A204.1 (cell line): ENCODE measurements around the gene ANKRA2.

Experiments used
- FAIRE-seq: peaks from 2 replicates; lab custom pipeline; 2012; peaks lifted over from hg19 to GRCh38; lab: Jason Lieb, UNC

ANKRA2 gene

GRCh38 chr5:73565139-73565968, at the start of gene ANKRA2, which contains the start of gene UTP15:
TSS of gene ANKRA2 (minus strand) at chr5:73565639. CDS start at chr5:73562881, 2,758 bp downstream.
TSS of gene UTP15 (plus strand) at chr5:73565743. CDS start at chr5:73567345, 1,602 bp downstream.
- FAIRE-seq, result peak; percentile 92

DNA sequence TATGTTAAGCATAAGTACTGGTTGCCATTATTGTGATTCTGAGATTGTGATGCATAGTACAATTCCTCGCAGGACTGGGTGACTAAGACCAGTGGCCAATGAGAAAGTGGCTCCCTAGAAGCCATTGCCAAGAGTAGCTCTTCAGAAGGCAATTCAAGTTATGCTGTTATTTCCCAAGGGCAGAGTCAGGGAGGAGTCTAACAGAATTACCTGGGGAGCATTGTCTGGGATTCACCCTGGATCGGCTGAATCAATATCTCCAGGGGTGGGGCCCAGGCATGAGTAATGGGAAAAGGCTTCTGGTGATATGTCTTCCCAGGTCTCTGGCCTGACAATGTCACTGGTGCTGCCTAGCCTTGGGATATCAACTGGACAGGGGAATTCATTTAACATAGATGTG, 49.6 kb upstream of the ANKRA2 start:
- no peak for FAIRE-seq

GRCh38 chr5:73612799-73613198, 47.4 kb upstream of the ANKRA2 start:
- FAIRE-seq, result no peak

GRCh38 chr5:73607228-73607627, 41.8 kb upstream of the ANKRA2 start:
- FAIRE-seq, result no peak

DNA sequence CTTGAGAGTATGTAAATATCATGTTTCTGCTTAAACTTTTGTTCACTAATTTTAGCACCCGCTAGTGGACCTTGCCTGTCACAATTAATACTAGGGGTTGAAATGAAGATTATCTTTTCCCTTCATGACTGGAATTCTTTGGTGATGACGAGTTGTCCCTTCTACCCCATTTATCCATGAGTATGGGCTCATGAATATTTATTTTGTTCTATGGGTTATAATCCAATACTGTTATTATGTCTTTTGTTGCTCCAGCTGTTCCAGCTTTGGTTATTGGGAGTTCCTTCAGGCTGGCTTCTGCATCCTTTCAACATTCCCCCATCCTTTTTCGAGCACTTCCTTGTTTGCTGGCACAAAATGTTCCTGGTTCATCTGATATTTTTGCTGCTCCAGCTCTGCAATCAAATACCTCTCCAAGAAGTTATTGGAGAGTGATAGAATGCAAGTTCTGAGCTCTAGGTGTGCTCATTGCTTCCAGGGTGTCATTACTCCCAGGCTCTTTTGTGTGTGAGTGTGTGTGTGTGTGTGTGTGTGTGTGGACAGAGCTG, 40.8 kb upstream of the ANKRA2 start:
- no peak for FAIRE-seq

GRCh38 chr5:73605223-73606087, 40.0 kb upstream of the ANKRA2 start:
- no peak for FAIRE-seq

DNA sequence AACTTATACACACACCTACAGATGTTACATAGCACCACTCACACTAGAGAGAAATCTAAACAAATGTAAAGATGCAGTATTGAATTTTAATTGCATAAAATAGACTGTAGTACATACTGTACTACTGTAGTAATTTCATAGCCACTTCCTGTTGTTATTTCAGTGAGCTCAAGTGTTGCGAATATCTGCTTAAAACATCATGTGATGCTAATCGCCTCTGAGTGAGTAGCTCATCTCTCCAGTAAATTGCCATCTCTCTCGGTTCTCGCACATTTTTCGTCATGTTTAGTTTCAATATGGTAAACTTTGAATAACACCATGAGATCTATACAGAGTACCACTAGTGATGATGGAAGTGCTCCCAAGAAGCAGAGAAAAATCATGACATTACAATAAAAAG, 38.6 kb upstream of the ANKRA2 start:
- FAIRE-seq, result no peak

- no peak for FAIRE-seq
Observed at GRCh38 chr5:73599380-73599779, 33.9 kb upstream of the ANKRA2 start.

- no peak for FAIRE-seq
Observed at GRCh38 chr5:73596705-73597328, 31.4 kb upstream of the ANKRA2 start.

- FAIRE-seq, result no peak
Observed at GRCh38 chr5:73592551-73592950, 27.1 kb upstream of the ANKRA2 start.

DNA sequence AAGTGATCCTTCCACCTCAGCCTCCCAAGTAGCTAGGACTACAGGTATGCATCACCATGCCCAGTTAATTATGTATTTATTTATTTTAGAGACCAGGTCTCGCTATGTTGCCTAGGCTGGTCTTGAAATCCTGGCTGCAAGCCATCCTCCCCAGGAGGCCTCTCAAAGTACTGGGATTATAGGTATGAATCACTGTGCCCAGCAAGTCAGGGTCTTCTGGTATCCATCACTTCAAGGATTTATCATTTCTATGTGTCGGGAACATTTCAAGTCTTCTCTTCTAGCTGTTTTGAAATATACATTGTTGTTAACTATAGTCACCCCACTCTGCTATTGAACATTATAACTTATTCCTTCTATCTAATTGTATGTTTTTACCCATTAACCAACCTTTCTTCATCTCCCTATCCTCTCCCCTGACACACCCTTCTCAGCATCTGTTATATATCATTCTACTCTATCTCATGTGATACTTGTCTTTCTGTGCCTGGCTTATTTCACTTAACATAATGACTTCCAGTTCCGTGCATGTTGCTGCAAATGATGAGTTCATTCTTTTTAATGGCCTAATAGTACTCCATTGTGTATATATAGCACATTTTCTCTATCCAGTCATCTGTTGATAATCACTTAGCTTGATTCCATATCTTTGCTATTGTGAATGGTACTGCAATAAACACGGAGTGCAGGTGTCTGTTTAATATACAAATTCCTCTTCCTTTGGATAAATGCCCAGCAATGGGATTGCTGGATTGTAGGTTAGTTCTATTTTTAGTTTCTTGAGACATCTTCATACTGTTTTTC, 26.5 kb upstream of the ANKRA2 start:
- FAIRE-seq, result no peak

GRCh38 chr5:73591102-73591695, 25.8 kb upstream of the ANKRA2 start:
- FAIRE-seq, result peak; percentile 95

DNA sequence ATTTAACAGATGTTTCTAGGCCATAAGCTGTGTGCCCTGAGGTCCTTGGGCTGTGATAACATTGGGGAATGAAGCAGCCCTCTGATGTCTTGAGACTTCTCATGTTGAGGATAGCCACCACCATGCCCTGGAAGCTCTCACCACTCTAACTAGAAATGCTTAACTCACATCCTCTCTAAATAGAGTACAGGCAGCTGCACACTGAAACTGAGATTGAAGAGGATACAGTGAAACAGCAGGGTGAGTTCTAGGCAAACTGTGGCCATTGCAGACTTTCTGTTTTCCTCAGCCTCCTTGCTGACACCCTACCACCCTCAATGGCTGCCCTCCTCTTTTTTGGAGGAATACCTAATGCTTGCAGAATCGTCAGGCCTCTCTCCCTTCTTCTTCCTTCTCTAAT, 22.5 kb upstream of the ANKRA2 start:
- no peak for FAIRE-seq

- FAIRE-seq, result no peak
Observed at GRCh38 chr5:73582285-73583145, 17.1 kb upstream of the ANKRA2 start.

DNA sequence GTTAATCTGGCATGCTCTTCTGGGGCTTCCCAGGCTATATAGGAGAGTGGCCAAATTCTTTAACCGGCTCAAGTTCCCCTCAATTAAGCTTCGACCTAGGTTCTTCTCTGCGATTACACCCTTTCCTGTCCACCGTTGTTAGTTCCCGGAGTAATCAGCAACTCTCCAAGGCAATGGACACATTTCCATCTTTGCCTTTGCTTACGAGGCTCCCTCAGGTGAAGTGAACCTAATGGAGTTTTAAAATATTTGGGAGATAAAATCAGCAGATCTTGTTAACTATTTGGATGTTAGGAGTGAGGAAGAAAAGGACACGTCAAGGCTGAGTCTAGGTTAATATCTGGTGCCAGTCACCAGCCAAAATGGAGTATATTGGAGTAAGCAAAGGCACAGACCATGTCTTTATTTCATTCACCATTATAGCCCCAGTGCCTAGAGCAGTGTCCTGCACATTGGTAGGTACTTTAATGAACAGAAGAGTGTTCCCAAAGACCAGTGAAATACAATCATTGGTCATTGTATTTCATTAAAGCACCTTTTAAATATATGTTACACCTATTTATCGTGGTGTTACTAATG, 619 bp upstream of the ANKRA2 start:
- FAIRE-seq, result no peak

- no peak for FAIRE-seq
Observed at GRCh38 chr5:73564675-73565074, 764 bp downstream of the ANKRA2 start.

DNA sequence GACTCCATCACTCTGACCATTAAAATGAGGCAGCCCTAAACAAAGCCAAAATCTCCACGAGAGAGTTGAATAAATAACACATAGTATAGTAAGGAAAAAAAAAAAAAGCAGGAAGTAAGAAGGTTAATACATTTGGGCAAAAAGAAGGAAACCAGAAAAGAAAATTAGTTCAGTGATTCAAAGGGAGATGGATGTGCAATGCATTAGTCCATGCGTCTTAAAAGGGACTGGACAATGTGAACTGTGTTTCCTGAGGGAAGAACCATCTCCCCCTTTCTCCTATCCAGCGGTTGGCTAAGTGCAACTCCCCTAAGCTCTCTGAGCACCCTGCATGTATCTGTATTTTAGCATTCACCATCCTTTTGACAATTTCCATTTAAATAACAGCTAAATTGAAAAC, 1.4 kb downstream of the ANKRA2 start:
- FAIRE-seq, result no peak

DNA sequence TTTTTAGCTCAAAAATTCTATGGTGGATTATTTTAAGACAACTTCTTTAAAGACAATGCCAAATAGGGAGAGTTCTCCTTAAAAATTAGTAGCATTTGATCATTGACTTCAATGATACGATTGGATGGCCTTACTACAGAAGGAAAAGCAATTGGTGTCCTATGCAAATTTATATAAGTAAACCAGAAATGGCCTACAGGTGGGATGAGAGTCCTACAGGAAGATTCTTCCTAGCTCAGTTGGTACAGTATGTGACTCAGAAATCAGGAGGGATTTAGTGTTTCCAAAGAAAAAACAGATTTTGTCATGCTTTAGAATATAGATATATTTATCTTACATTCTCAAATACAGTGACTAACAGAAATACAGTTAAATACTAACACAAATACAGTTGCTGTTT, 6.5 kb downstream of the ANKRA2 start:
- no peak for FAIRE-seq

DNA sequence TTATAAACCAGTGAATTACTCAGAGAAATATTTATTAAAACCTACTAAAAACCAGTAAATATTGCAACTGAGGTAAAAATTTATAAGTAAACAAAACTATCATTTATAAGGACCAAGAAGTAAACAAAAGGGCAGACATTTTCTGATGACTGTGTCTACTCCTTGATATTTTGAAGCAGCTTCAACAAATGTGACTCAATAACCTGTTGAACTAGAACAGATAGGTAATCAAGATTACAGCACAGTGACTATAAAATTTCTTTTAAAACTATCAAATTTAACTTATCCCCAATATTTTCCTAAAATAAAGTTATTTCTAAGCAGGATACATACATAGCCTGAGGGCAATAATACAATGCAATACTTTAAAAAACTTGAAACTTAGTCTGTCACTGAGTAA, 12.8 kb downstream of the ANKRA2 start:
- FAIRE-seq, result no peak

DNA sequence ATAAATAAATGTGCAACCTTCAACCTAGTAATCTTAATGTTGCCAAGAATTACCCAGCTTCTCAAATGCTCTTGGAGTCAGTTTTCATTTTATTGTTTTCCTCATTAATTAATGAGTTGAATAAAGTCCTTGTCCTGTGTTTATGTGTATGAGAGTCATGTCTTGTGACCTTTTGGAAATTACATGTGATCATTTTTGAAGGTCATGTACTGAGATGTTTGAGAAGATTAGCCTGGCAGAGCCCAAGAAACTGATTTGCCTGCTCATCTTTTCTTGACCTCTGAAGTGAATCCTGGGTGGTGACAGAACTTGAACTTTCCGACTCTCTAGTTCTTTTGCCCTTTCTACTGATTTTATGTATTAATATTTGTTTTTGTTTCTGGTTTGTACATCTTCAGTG, 15.4 kb downstream of the ANKRA2 start:
- no peak for FAIRE-seq
